ENCODE measurements around the gene FRMPD4.

DNA sequence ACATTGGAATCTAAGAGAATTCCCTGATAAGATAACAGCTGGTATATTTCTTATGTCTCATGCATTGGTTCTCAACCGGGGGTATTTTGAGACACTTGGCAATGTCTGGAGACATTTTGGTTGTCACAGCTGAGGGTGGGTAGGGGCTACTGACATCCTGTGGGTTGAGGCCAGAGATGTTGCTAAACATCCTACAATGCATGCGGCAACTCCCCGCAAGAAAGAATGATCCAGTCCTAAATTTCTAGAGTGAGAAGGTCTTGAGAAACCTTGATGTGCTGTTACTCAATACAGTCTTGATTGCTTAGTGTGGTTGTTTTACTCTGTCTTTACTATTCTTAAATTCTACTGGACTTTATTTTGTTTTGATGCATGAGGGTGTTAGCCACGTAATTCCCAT, 287.2 kb downstream of the FRMPD4 start:
- TF ChIP-seq PBX3 (IDR thresholded peaks at IDR 0.05; ENCODE audit: insufficient replicate concordance, low read depth, low read length), result no peak
- TF ChIP-seq FOXK2 (IDR thresholded peaks at IDR 0.05), result no peak
- no peak for TF ChIP-seq CEBPB (IDR thresholded peaks at IDR 0.05; ENCODE audit: borderline replicate concordance in 1 of 2, low read depth in 2 of 2, low read length in 2 of 2)
- no peak for TF ChIP-seq ZSCAN29 (IDR thresholded peaks at IDR 0.05)
- TF ChIP-seq CREM (IDR thresholded peaks at IDR 0.05; ENCODE audit: low read depth), result no peak
- TF ChIP-seq ESRRA (IDR thresholded peaks at IDR 0.05; ENCODE audit: low read length), result no peak
- TF ChIP-seq EZH2 (IDR thresholded peaks at IDR 0.05; ENCODE audit: borderline replicate concordance, control insufficient read depth, low read depth, low read length), result no peak

Data from GM12878 (cell line).